NB4 (cell line): Measurements from ENCODE around the gene COG2.

Experiments
- POLR2A ChIP-seq: IDR thresholded peaks from 2 replicates; pipeline ENCODE4 v1.6.1; 2011; ENCODE audit warnings: mild to moderate bottlenecking; ENCODE audit not compliant: insufficient read length; ENCODE audit errors: extremely low read depth
- TF ChIP-seq, protein P1 (sequence below): IDR thresholded peaks from one replicate; pipeline ENCODE4 v1.5.1; 2012; ENCODE audit warnings: low read depth, low read length

DNA sequence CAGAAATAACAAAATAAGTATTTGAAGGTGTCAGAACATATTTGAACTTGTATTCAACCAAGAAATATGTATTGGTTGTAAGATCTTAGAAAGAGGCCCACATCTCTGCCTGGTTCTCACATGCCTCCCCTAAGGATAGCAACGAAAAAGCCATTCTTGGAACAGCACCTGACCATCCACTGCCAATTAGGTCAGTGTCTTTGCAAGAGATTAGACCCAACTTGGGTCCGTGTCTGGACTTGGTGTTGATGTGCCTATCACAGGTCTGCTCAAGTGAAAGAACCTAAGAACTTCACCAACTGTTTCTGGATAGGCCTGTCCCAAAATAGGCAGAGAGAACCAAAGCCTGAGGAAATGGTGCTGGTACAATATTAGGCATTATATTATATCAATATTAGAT is 46.0 kb upstream of the COG2 start:
- TF ChIP-seq, protein P1, sequence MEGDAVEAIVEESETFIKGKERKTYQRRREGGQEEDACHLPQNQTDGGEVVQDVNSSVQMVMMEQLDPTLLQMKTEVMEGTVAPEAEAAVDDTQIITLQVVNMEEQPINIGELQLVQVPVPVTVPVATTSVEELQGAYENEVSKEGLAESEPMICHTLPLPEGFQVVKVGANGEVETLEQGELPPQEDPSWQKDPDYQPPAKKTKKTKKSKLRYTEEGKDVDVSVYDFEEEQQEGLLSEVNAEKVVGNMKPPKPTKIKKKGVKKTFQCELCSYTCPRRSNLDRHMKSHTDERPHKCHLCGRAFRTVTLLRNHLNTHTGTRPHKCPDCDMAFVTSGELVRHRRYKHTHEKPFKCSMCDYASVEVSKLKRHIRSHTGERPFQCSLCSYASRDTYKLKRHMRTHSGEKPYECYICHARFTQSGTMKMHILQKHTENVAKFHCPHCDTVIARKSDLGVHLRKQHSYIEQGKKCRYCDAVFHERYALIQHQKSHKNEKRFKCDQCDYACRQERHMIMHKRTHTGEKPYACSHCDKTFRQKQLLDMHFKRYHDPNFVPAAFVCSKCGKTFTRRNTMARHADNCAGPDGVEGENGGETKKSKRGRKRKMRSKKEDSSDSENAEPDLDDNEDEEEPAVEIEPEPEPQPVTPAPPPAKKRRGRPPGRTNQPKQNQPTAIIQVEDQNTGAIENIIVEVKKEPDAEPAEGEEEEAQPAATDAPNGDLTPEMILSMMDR, result no peak
- TF ChIP-seq POLR2A, result no peak
